ENCODE measurements around the gene LTBP2.
"Not testable (repeated sequence)": the region's sequence is repeated elsewhere in the genome, so short reads cannot be mapped to it uniquely, and the experiment has no call there.

LTBP2 gene

GRCh38 chr14:74547331-74547927 lies 64.6 kb downstream of the LTBP2 start:
- DNase-seq = no peak

GRCh38 chr14:74546416-74546815 lies 65.6 kb downstream of the LTBP2 start:
- DNase-seq = no peak

- no peak for DNase-seq
Observed at GRCh38 chr14:74545386-74545785, 66.7 kb downstream of the LTBP2 start.

- DNase-seq = no peak
Observed at GRCh38 chr14:74543771-74544438, 68.1 kb downstream of the LTBP2 start.

DNA sequence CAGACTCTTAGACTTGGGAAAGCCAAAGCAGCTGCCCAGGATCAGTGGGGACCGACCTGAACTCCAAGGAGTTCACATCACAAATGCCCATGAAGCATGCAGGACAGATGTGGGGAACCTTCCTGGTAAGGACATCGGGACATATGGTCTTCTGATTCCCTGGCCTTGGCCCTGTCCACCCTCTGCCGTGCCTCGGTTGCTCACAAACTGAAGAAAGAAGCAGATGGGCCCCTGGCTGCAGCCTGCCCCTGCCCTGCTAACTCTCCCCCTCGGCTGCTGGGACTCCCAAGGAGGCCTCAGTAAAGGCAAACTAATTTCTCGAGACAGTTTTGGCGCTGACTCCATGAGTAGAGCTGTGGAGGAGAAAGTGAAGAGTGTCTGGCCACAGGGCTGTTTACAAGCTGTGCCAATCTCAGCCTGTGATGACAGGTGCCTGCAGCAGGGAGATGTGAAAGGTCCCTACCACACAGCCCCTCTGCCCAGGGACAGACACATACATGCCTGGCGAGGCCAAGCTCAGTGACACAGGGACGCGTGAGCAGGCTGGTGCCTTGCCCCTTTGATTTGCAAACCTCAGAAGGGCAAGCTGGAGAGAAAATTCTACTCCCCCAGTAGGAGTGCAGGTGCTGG lies 69.9 kb downstream of the LTBP2 start:
- DNase-seq = no peak

- no peak for DNase-seq
Observed at GRCh38 chr14:74541225-74541624, 70.8 kb downstream of the LTBP2 start.

GRCh38 chr14:74539503-74539902 lies 72.5 kb downstream of the LTBP2 start:
- no peak for DNase-seq

DNA sequence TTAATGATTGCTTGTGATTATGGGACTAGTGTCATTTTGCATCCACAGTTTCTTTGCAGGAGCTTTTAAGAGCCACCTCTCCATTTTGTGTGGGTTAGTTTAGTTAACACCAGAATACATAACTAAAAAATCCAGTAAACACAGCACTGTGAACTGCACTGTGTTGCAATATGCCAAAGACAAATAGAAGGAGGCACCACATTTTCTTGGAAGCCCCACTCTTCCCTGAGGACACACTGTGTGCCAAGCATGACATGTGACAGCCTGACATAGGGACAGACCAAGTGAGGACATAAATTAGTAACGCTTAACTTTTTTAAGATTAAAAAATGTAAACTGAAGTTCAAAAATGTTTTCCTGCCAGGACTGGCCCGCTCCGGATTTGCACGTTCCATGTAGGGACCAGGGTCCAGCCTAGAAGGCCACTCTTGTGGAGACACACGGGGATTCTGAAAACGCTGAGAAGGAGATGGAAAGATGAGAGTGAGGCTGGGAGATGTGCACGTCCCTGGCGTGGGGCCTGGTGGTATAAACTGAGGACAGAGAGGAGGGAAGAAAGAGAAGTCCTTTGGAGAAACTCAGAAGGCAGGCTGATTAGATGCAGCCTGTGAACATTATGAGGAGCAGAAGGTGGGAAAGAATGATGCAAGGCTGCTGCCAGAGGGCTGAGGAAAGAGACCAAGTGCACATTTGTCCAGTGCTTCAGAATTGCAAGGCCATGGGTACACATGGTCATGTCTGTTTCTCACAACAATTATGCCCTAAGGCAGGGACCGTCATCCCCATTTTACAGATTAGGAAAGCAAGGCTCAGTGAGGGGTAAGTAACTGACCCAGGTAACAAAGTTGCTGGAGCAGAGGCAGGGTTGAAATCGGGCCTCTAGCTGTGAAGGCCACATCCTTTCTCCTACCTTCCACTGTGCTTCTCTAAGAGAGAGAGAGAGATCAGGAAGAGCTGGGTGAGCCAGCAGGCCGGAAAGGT lies 73.3 kb downstream of the LTBP2 start:
- DNase-seq = no peak

GRCh38 chr14:74536336-74536735 lies 75.7 kb downstream of the LTBP2 start:
- not testable (repeated sequence) for DNase-seq

GRCh38 chr14:74535756-74536325 lies 76.2 kb downstream of the LTBP2 start:
- DNase-seq = no peak

DNA sequence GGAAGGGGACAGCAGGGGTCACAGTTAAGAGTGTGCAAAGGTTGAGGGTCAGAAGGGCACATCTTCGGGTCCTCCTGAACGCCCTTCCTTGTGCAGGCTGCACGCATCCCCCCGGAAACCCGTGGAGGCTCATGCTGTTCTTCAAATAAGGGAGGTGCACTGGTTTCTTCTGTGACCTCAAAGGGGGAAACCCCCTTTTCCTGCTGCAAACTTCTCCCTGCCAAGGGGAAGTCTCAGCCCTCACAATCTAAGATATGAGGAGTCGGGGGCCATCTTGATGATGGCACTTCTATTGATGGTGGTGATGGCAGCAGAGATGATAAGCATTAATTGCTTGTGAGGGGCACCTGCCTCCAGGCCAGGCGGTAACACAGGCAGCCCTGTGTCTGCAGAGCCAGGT lies 78.5 kb downstream of the LTBP2 start:
- DNase-seq = peak; percentile 57

DNA sequence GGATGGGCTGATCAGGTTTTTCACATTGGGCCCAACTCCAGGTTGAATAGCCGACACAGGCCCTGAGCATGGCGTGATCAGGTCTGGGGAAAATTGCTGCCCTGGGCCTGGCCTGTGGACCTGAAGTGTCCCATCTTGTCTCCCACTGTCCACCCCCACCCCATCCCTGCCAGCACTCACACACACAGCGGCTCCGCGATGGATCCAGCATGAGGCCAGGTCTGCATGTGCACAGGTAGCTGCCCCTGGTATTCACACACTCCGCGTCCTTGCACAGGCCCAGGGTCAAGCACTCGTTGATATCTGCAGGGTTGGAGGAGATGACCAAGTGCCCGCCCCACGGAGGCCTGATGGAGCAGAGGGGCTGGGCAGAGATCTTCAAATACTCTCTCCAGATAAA lies 79.8 kb downstream of the LTBP2 start:
- no peak for DNase-seq

DNA sequence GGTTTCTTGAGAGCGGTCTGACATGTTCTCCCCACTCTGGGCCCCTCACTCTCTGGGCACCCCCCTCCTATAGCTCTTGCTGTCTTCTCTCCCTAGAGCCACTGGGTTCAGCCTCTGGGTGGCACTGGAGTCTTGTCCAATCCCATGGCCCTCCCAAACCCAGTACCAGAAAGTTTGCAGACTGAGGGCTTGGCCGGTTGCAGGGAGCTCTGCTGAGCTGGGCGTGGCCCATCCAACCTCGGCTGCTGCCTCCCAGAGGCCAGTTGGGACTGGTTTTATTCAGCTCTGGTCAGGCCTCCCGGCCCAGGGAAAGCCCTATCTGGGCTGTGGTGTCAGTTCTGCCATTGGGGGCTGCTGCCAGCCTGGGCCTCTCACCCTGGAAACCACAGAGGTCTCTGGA lies 80.6 kb downstream of the LTBP2 start:
- peak; percentile 33 for DNase-seq

GRCh38 chr14:74531006-74531405 lies 81.0 kb downstream of the LTBP2 start:
- peak; percentile 45 for DNase-seq

DNA sequence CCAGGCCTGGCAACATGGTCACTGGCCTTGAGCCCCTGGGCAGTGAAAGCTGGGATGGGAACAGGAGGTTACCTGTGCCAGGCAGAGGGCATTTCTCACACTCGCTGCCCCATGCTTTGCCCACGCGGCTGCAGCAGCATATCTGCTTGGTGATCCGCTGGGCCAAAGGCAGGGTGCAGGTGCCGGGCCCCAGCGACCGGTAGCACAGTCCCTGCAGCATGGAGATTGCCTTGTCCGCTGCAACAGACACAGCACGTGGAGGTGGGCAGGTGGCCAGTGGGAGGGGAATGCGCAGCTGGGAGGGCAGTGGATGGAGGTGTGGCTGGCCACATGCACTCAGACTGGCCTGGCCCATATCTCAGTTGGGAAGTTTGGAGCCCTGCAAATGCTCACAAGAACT lies 83.2 kb downstream of the LTBP2 start:
- no peak for DNase-seq

GRCh38 chr14:74528406-74528805 lies 83.6 kb downstream of the LTBP2 start:
- no peak for DNase-seq

GRCh38 chr14:74527736-74528280 lies 84.2 kb downstream of the LTBP2 start:
- DNase-seq = no peak

DNA sequence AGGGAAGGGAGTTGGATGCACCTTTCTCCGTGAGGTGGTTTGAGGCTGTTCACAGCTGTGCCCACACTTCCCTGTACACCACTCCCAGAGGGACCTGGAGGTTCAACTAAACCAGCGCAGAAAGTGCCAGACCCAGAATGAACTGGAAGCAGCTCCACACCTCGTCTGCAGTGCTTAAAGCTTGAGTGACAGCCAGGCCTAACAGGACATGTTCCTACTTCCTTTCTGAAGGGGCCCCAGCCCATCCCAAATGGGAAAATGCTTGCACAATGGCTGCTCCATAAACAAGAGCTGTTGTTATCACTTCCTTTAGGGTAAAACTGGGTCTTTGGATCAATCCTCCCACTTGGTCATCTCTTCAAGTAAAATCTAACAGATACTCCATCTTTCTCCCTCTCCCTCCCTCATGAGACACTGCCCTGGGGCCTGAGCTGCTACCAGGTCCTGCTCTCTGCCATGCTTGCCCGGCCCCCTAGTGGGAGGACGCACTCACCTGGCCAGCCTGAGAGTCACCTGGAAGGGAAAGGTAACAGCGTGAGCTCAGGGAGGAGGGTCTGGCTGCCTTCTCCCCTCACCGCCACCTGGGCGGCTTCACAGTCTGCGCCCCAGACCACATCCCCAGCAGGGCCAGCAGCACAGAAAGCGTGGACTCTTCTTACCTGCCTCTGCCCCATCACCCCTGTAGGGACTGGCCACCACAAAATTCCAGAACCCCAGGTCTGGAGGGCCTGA lies 85.0 kb downstream of the LTBP2 start:
- no peak for DNase-seq

- DNase-seq = peak; percentile 27
Observed at GRCh38 chr14:74525361-74525851, 86.6 kb downstream of the LTBP2 start.

GRCh38 chr14:74524812-74525135 lies 87.3 kb downstream of the LTBP2 start:
- no peak for DNase-seq

DNA sequence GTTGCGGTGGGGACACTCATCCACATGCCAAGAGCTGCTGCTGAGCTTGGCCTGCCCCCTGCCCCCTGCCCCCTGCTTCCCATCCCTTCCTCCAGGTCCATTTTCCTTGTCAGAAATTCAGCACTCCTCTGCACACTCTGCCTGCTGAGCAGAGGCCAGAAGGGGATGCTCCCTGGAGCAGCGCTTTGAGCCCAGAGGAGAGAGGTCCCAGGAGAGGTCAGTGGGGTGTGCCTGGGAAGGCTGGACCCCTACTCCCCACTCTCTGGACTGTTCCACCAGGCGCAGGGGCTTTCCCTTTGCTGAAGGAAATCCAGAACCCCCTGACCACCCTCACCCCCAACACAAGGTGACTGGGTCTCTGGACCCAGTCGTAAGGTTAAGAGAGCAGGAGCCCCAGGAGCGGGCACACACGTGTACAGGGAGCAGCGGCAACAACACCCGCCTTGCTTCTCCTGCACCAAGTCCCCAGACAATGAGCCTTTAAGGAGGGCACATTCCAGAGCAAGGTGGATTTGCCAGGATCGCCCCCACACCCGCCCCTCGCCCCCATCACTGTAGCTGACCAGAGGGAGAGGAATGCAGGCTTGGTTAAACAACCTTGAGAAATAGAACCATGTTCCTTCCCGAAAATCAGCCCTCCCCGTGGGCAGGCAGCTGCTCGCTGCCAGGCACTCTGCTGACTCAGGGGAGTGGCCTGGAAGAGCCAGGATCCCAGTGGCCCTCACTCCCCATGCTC lies 87.8 kb downstream of the LTBP2 start:
- DNase-seq = no peak
